Glutamatergic neuron (in vitro differentiated cells): ENCODE measurements around the gene LRFN4. TPM values are rescaled to one million over a fixed set of nuclear protein-coding genes. Genes with fewer than 3 reads are reported as not detected.

Experiments used
- DNase-seq: peaks from one replicate; pipeline ENCODE4 v3.0.0; 2022
- H3K27ac Mint-ChIP-seq: one replicate; pipeline ENCODE4 v1.8.0; 2020; ENCODE audit warnings: mild to moderate bottlenecking, mixed read lengths, inconsistent platforms; ENCODE audit not compliant: unreplicated experiment
- H3K27me3 Mint-ChIP-seq: one replicate; pipeline ENCODE4 v1.8.0; 2020; ENCODE audit warnings: mild to moderate bottlenecking, moderate library complexity, mixed read lengths, inconsistent platforms; ENCODE audit not compliant: unreplicated experiment
- H3K36me3 Mint-ChIP-seq: one replicate; pipeline ENCODE4 v1.8.0; 2020; ENCODE audit warnings: mild to moderate bottlenecking, mixed read lengths, inconsistent platforms; ENCODE audit not compliant: unreplicated experiment
- H3K4me1 Mint-ChIP-seq: one replicate; pipeline ENCODE4 v1.8.0; 2020; ENCODE audit warnings: mild to moderate bottlenecking, low read depth, mixed read lengths, inconsistent platforms; ENCODE audit not compliant: unreplicated experiment
- H3K4me3 Mint-ChIP-seq: one replicate; pipeline ENCODE4 v1.8.0; 2020; ENCODE audit warnings: mild to moderate bottlenecking, mixed read lengths, inconsistent platforms; ENCODE audit not compliant: unreplicated experiment
- H3K9me3 Mint-ChIP-seq: one replicate; pipeline ENCODE4 v1.8.0; 2020; ENCODE audit warnings: mild to moderate bottlenecking, moderate library complexity, mixed read lengths, inconsistent platforms; ENCODE audit not compliant: unreplicated experiment
- total RNA-seq: library from RNA; stranded (reverse); fragmentation: NEBNext Ultra II Directional; extraction: Animal tissue kit (Norgen Biotek cat#: 25700); gene quantifications from one replicate; pipeline ENCODE4 v1.2.1, GENCODE V29; 2021; ENCODE audit not compliant: unreplicated experiment
- TF ChIP-seq, protein P1 (sequence below): fragments of 200-600 bp; sonication (generic); IDR thresholded peaks from one replicate; pipeline ENCODE4 v1.5.0; 2021; ENCODE audit not compliant: partially characterized antibody, unreplicated experiment

Gene LRFN4
- total RNA-seq, 1 donor from 2014 or later, result 67.1 TPM

DNA sequence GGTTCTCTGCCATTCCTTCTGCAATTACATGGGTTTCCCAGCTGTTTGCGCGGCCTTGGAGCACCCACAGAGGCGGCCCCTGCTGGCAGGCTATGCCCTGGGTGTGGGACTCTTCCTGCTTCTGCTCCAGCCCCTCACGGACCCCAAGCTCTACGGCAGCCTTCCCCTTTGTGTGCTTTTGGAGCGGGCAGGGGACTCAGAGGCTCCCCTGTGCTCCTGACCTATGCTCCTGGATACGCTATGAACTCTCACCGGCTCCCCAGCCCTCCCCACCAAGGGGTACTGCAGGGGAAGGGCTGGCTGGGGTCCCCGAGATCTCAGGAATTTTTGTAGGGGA lies 11.0 kb upstream of the LRFN4 start:
- H3K36me3 Mint-ChIP-seq, result peaks cover 4% of the 10 kb centered on the region
- H3K4me3 Mint-ChIP-seq, result no peak overlapping the region
- peaks cover 6% of the 10 kb centered on the region for H3K4me1 Mint-ChIP-seq
- TF ChIP-seq, protein P1, sequence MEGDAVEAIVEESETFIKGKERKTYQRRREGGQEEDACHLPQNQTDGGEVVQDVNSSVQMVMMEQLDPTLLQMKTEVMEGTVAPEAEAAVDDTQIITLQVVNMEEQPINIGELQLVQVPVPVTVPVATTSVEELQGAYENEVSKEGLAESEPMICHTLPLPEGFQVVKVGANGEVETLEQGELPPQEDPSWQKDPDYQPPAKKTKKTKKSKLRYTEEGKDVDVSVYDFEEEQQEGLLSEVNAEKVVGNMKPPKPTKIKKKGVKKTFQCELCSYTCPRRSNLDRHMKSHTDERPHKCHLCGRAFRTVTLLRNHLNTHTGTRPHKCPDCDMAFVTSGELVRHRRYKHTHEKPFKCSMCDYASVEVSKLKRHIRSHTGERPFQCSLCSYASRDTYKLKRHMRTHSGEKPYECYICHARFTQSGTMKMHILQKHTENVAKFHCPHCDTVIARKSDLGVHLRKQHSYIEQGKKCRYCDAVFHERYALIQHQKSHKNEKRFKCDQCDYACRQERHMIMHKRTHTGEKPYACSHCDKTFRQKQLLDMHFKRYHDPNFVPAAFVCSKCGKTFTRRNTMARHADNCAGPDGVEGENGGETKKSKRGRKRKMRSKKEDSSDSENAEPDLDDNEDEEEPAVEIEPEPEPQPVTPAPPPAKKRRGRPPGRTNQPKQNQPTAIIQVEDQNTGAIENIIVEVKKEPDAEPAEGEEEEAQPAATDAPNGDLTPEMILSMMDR, result no peak
- peaks cover 8% of the 10 kb centered on the region for H3K9me3 Mint-ChIP-seq
- DNase-seq, result no peak
- no peak overlapping the region for H3K27ac Mint-ChIP-seq
- peaks cover 12% of the 10 kb centered on the region for H3K27me3 Mint-ChIP-seq

GRCh38 chr11:66846671-66847091 lies 10.2 kb upstream of the LRFN4 start:
- Mint-ChIP-seq H3K27ac (no peak overlapping the region), H3K9me3 (peaks cover 8% of the 10 kb centered on the region), H3K4me1 (peaks cover 6% of the 10 kb centered on the region), H3K27me3 (peaks cover 12% of the 10 kb centered on the region), H3K36me3 (no peaks in the 10 kb centered on the region), H3K4me3 (no peak overlapping the region)
- TF ChIP-seq, protein P1, result no peak
- DNase-seq, result no peak

- no peak for DNase-seq
- Mint-ChIP-seq H3K9me3 (peaks cover 13% of the 10 kb centered on the region), H3K27ac (no peak overlapping the region), H3K27me3 (peaks cover 10% of the 10 kb centered on the region), H3K36me3 (no peaks in the 10 kb centered on the region), H3K4me3 (no peak overlapping the region), H3K4me1 (peaks cover 5% of the 10 kb centered on the region)
- TF ChIP-seq, protein P1, result no peak
Observed at GRCh38 chr11:66847461-66848232, 9.2 kb upstream of the LRFN4 start.

GRCh38 chr11:66848671-66849500 lies 8.0 kb upstream of the LRFN4 start:
- Mint-ChIP-seq H3K27me3 (peaks cover 12% of the 10 kb centered on the region), H3K9me3 (peaks cover 12% of the 10 kb centered on the region), H3K27ac (no peak overlapping the region), H3K36me3 (no peaks in the 10 kb centered on the region), H3K4me1 (peaks cover 5% of the 10 kb centered on the region), H3K4me3 (no peak overlapping the region)
- TF ChIP-seq, protein P1, result no peak
- no peak for DNase-seq
